HG02588 (cell line): Measurements from ENCODE around the gene ARRDC2.
"Not testable (repeated sequence)": the region's sequence is repeated elsewhere in the genome, so short reads cannot be mapped to it uniquely, and the experiment has no call there.

Source experiments
- ATAC-seq: cut with Tn5 transposase; IDR thresholded peaks from one replicate; pipeline ENCODE4 v1.9.1; 2021; ENCODE audit warnings: mild to moderate bottlenecking, moderate library complexity; ENCODE audit not compliant: unreplicated experiment

ARRDC2 gene

GRCh38 chr19:18007917-18008673, at the start of gene ARRDC2:
ARRDC2 (plus strand) TSS chr19:18008170; CDS start chr19:18008311, 141 bp downstream.
- peak; percentile 50 for ATAC-seq

DNA sequence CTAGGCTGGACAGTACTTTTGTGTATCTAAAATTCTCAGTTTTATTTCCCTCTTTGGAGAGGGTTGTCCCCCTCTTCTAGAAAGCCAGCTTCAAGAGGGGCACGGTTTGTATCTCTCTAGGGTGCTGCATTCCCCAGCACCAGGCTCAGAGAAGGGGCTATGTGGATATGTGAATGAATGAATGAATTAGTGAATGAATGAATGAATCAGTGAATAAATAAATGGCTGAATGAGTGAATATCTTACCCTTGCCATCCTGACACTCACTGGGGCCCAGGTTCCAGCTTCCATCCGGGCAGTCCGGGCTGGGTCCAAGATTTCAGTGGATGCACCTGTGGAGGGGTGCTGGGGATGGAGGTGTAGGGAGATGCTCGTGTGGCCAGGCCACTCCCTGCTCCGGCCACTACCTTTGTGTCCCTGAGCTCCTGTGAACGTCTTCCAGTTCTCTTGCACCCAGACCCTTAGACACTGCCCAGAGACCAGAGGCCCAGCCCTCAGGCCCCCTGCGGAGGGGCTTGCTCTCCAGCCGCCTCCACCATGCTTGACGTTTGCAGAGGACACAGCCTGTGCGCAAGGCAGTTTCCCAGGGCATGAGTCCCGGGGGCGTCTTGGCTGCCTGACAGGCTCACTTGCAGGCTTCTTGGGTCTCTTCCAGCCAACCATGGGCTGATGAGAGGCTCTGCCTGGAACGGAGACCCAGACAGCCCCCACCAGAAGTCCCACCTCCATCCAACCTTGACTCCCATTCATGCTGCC, 43.9 kb upstream of the ARRDC2 start:
- no peak for ATAC-seq

DNA sequence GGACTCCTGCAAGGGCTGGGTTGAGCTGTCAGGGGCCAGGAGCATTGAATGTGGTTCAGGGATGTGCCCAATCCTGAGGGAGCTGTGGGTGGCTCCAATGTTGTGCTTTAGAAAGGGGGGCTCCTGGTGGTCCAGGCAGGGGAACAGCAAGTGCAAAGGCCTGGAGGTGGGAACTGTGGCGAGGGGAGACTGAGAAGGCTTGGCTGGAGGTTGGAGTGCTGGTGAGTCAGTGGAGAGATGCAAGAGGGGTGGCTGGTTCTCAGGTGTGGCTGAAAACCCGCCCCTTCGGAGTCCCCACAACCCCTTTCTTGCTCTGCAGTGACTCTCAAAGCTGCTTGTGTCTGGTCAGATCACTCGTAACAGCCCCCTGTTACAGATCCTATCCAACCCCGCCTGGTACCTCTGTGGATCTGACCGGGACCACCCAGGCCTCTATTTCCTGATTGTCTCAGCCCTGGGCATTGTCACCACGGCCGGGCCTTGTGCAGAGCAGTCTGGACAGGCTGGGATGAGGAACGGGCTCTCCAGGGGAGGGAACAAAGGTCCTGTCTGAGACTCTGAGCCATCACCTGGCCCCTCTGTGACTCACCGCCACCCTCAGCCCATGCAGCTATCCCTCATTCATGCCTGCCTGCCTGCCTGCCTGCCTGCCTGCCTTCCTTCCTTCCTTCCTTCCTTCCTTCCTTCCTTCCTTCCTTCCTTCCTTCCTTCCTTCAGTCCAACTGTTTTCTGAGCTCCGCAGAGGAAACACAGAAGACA, 42.4 kb upstream of the ARRDC2 start:
- no peak for ATAC-seq

DNA sequence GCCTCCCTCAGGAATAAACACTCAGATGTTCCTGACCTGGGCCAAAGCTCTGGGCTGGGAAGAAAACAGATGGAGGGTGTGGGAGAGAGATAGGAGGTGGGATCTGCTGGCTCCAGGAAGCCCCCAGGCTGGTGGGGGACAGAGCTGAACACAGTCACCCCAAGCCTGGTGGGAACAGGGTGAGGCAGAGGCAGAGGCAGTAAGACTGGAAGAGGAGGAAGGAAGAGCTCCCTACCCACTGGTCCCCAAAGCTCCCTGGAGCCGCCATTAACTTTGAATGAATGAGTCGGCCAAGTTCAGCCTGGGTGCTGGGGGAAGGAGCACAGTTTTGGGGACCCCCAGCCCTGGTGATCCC, 41.9 kb upstream of the ARRDC2 start:
- no peak for ATAC-seq

GRCh38 chr19:17966550-17967256, 41.3 kb upstream of the ARRDC2 start, which contains the start of gene KCNN1:
KCNN1 (plus strand) TSS chr19:17967107; CDS start chr19:17973889, 6,782 bp downstream.
- ATAC-seq: no peak

- no peak for ATAC-seq
Observed at GRCh38 chr19:17967257-17968051, 40.5 kb upstream of the ARRDC2 start.

DNA sequence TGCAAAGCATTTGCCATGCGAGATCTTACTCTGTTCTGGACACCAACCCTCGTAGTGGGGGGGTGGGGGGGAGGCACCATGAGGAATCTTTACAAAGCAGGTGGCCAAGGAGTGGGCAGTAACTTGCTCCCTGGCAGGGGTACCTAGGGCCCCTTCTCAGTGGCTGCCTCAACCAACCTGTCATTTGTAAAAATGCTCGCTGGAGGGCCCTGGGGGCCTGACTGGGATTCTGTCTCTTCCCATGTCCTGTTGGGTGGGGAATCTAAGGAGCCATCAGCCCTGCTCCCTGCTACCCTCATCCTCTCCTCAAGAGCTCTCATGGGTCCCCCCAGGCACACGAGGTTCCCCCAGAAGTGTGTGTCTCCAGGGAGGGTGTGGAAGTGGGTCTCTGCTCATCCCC, 39.6 kb upstream of the ARRDC2 start:
- ATAC-seq: no peak

- ATAC-seq: no peak
Observed at GRCh38 chr19:17969096-17969792, 38.7 kb upstream of the ARRDC2 start.

DNA sequence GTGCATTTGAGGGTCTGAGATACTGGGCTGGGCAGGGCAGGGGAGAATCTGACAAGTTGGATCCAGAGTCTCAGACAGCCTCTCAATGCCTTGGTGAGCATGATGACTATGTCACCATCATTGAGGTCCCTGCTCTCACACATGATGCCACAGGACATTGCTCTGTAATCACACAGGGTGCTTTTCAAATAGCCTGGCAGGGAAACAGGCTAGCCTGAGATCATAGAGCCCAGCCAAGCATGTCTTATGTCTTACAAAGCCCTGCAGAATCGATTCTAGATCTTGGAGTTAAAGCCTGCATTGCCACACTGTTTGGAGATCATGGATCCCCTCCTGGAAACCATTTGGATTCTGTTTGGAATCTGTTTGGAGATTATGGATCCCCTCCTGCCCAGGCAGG, 35.7 kb upstream of the ARRDC2 start:
- no peak for ATAC-seq

DNA sequence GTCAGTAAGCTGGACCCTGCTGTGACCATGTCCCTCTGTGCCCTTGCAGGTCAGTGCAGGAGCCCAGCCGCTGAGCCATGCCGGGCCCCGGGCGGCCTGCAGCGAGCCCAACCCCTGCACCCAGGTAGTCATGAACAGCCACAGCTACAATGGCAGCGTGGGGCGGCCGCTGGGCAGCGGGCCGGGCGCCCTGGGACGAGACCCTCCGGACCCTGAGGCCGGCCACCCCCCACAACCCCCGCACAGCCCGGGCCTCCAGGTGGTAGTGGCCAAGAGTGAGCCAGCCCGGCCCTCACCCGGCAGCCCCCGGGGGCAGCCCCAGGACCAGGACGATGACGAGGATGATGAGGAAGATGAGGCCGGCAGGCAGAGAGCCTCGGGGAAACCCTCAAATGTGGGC, 34.2 kb upstream of the ARRDC2 start:
- no peak for ATAC-seq

- no peak for ATAC-seq
Observed at GRCh38 chr19:17974551-17974950, 33.4 kb upstream of the ARRDC2 start.

DNA sequence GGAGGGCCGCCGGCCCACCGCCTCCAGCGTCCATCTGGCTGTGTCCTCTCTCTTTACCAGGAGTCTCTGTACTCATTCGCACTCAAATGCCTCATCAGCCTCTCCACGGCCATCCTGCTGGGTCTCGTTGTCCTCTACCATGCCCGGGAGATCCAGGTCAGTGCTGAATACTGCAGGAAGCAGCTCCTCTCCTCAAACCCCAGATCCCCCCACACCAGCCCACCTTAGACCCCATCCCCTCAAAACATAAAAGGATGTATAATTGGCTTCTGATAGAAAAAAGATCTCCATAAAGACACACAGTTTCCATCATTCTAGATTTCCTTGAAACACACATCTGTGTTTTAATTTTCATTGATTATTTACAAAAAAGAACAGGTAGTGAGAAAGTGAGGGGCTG, 32.9 kb upstream of the ARRDC2 start:
- ATAC-seq: no peak

DNA sequence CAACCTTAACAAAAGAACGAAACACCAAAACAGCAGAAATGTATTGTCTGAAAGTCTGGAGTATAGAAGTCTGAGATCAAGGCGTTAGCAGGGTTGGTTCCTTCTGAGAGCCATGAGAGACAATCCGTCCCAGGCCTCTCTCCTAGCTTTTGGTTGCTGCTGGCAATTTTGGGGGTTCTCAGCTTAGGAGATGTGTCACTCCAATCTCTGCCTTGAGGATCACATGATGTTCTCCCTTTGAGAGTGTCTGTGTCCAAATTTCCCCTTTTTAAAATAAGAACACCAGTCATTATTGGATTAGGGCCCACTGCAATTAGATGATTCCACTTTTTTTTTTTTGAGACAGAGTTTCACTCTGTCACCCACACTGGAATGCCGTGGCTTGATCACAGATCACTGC, 30.9 kb upstream of the ARRDC2 start:
- no peak for ATAC-seq

DNA sequence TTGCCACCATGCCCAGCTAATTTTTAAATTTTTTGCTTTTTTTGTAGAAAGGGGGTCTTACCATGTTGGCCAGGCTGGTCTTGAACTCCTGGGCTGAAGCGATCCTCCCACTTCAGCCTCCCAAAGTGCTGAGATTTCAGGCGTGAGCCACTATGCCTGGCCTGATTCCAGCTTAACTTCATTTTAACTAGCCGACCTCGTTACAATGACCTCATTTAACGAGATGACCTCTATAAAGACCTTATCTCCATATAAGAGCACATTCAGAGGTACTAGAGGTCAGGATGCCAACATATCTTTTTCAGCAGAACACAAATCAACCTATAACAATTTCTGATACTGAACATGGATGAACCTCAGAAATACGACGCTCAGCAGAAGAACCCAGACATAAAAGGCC, 30.5 kb upstream of the ARRDC2 start:
- no peak for ATAC-seq

DNA sequence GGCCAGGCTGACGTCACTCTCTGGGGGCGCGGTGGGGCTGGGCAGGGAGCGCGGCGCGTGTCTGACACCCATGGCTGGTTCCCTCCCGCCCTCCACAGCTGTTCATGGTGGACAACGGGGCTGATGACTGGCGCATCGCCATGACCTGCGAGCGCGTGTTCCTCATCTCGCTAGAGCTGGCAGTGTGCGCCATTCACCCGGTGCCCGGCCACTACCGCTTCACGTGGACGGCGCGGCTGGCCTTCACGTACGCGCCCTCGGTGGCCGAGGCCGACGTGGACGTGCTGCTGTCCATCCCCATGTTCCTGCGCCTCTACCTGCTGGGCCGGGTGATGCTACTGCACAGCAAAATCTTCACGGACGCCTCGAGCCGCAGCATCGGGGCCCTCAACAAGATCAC, 26.4 kb upstream of the ARRDC2 start:
- no peak for ATAC-seq

DNA sequence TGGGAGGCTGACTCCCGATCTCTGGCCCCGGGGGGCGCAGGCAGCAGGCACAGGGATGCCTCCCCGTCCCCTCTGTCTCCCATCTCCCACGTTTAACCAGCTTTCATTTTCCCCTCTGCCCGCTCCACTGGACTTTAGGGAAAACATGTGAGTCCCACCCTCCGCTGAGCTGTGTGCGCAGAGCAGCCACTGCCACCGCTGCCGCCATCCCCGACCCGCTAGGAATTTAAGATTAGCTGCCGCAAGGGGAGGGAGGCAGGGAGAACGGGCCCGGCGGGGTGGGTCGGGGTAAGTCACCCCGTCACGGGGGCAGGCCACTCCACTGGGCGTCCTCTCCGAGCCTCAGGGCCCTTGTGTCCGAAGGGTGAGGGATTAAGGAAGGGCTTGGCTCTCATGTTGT, 25.5 kb upstream of the ARRDC2 start:
- ATAC-seq: no peak

GRCh38 chr19:17985037-17985818, 22.7 kb upstream of the ARRDC2 start:
- no peak for ATAC-seq

- not testable (repeated sequence) for ATAC-seq
Observed at GRCh38 chr19:17986569-17986968, 21.4 kb upstream of the ARRDC2 start.

- ATAC-seq: no peak
Observed at GRCh38 chr19:17988161-17988560, 19.8 kb upstream of the ARRDC2 start.
